Activated T-helper 2 cell treated with anti-CD3 and anti-CD28 coated beads, Interferon-gamma antibody, Interleukin-2, Interleukin-4, amounts not matched to agents 10 μg/mL and 5 μg/mL and 100 μg/mL, durations not matched to agents 14 hours and 24 hours and 36 hours (primary cell): ENCODE results near the gene AFAP1L2. TPM values are rescaled to one million over a fixed set of nuclear protein-coding genes. Genes with fewer than 3 reads are reported as not detected.

Source experiments
- DNase-seq: peaks from one replicate; pipeline ENCODE4 v3.0.0; 2021; ENCODE audit warnings: low spot score
- H3K27ac Mint-ChIP-seq: one replicate; pipeline ENCODE4 v1.8.0; 2021; ENCODE audit warnings: mixed read lengths
- H3K27me3 Mint-ChIP-seq: one replicate; pipeline ENCODE4 v1.8.0; 2021; ENCODE audit warnings: low read depth, mixed read lengths
- H3K36me3 Mint-ChIP-seq: one replicate; pipeline ENCODE4 v1.8.0; 2021; ENCODE audit warnings: low read depth, mixed read lengths
- H3K4me1 Mint-ChIP-seq: one replicate; pipeline ENCODE4 v1.8.0; 2021; ENCODE audit warnings: low read depth, mixed read lengths
- H3K4me3 Mint-ChIP-seq: one replicate; pipeline ENCODE4 v1.8.0; 2021; ENCODE audit warnings: low read depth, mild to moderate bottlenecking, moderate library complexity, mixed read lengths
- H3K9me3 Mint-ChIP-seq: one replicate; pipeline ENCODE4 v1.8.0; 2021; ENCODE audit warnings: mixed read lengths
- intact Hi-C: fragments of 100-400 bp; cut with micrococcal nuclease; formaldehyde crosslinking; loops from one replicate; pipeline ENCODE4 v1.15.1; 2023
- total RNA-seq: library from RNA; stranded (reverse); gene quantifications from 2 replicates; pipeline ENCODE4 v1.2.3, GENCODE V29; 2022

Gene AFAP1L2
- total RNA-seq, 1 donor from 2014 or later, result 3.5 TPM

GRCh38 chr10:114393482-114393881, 10.8 kb downstream of the AFAP1L2 start:
- Mint-ChIP-seq H3K4me1 (peaks cover 5% of the 10 kb centered on the region), H3K4me3 (no peak overlapping the region)

GRCh38 chr10:114392112-114392835, 12.0 kb downstream of the AFAP1L2 start:
- intact Hi-C loops, result no loop called here
- Mint-ChIP-seq H3K36me3 (peaks cover 4% of the 10 kb centered on the region), H3K4me3 (no peak overlapping the region), H3K27ac (no peak overlapping the region), H3K4me1 (peaks cover 14% of the 10 kb centered on the region), H3K9me3 (peaks cover 21% of the 10 kb centered on the region), H3K27me3 (peaks cover 23% of the 10 kb centered on the region)
- no peak for DNase-seq

More at GRCh38 chr10:114393482-114393881, 10.8 kb downstream of the AFAP1L2 start:
- H3K27me3 Mint-ChIP-seq, result peaks cover 29% of the 10 kb centered on the region
- intact Hi-C loops, result no loop called here
- DNase-seq, result no peak
- no peaks in the 10 kb centered on the region for H3K36me3 Mint-ChIP-seq
- H3K27ac Mint-ChIP-seq, result no peak overlapping the region
- H3K9me3 Mint-ChIP-seq, result peaks cover 16% of the 10 kb centered on the region

GRCh38 chr10:114391599-114391998, 12.7 kb downstream of the AFAP1L2 start:
- peaks cover 4% of the 10 kb centered on the region for H3K36me3 Mint-ChIP-seq
- peaks cover 17% of the 10 kb centered on the region for H3K27me3 Mint-ChIP-seq
- peaks cover 16% of the 10 kb centered on the region for H3K4me1 Mint-ChIP-seq
- no peak overlapping the region for H3K27ac Mint-ChIP-seq
- DNase-seq, result no peak
- no peak overlapping the region for H3K4me3 Mint-ChIP-seq
- H3K9me3 Mint-ChIP-seq, result peaks cover 21% of the 10 kb centered on the region
- intact Hi-C loops, result no loop called here

- intact Hi-C loops, result loop anchor here (5.0 kb wide), 2 partner anchors 37 to 52 kb away; no protein-coding TSS in a partner anchor
- Mint-ChIP-seq H3K27ac (no peak overlapping the region), H3K4me1 (peaks cover 16% of the 10 kb centered on the region), H3K36me3 (peaks cover 4% of the 10 kb centered on the region), H3K4me3 (no peak overlapping the region), H3K9me3 (peaks cover 21% of the 10 kb centered on the region), H3K27me3 (peaks cover 2% of the 10 kb centered on the region)
- no peak for DNase-seq
These were observed 14.9 kb downstream of the AFAP1L2 start for GRCh38 chr10:114389426-114389825.

- H3K9me3 Mint-ChIP-seq, result peaks cover 21% of the 10 kb centered on the region
- H3K27ac Mint-ChIP-seq, result peak overlapping the region; percentile 53
- no peaks in the 10 kb centered on the region for H3K27me3 Mint-ChIP-seq
- no peak for DNase-seq
- peaks cover 16% of the 10 kb centered on the region for H3K4me1 Mint-ChIP-seq
- intact Hi-C loops, result loop anchor here (5.0 kb wide), 2 partner anchors 36 to 51 kb away; no protein-coding TSS in a partner anchor
- H3K36me3 Mint-ChIP-seq, result peaks cover 4% of the 10 kb centered on the region
- H3K4me3 Mint-ChIP-seq, result no peak overlapping the region
These were observed 16.0 kb downstream of the AFAP1L2 start for GRCh38 chr10:114388275-114388674.

- Mint-ChIP-seq H3K4me3 (no peak overlapping the region), H3K9me3 (peaks cover 21% of the 10 kb centered on the region), H3K27ac (no peak overlapping the region), H3K27me3 (peaks cover 3% of the 10 kb centered on the region), H3K4me1 (peaks cover 16% of the 10 kb centered on the region), H3K36me3 (peaks cover 4% of the 10 kb centered on the region)
- no peak for DNase-seq
- intact Hi-C loops, result loop anchor here (5.0 kb wide), 2 partner anchors 35 to 50 kb away; no protein-coding TSS in a partner anchor
These were observed 16.5 kb downstream of the AFAP1L2 start for GRCh38 chr10:114387784-114388183.

GRCh38 chr10:114386452-114386851, 17.9 kb downstream of the AFAP1L2 start:
- no peak for DNase-seq
- Mint-ChIP-seq H3K27me3 (peaks cover 9% of the 10 kb centered on the region), H3K4me1 (peaks cover 16% of the 10 kb centered on the region), H3K4me3 (no peak overlapping the region), H3K36me3 (peaks cover 4% of the 10 kb centered on the region), H3K27ac (no peak overlapping the region), H3K9me3 (peaks cover 21% of the 10 kb centered on the region)
- intact Hi-C loops, result loop anchor here (5.0 kb wide), 2 partner anchors 34 to 49 kb away; no protein-coding TSS in a partner anchor

- Mint-ChIP-seq H3K4me1 (peaks cover 16% of the 10 kb centered on the region), H3K36me3 (peaks cover 4% of the 10 kb centered on the region), H3K4me3 (no peak overlapping the region), H3K27me3 (peaks cover 12% of the 10 kb centered on the region), H3K9me3 (peaks cover 17% of the 10 kb centered on the region), H3K27ac (no peak overlapping the region)
- intact Hi-C loops, result loop anchor here (5.0 kb wide), 2 partner anchors 33 to 48 kb away; no protein-coding TSS in a partner anchor
- no peak for DNase-seq
These were observed 18.7 kb downstream of the AFAP1L2 start for GRCh38 chr10:114385557-114385956.

GRCh38 chr10:114384601-114385000, 19.7 kb downstream of the AFAP1L2 start:
- Mint-ChIP-seq H3K27ac (no peak overlapping the region), H3K4me1 (peaks cover 16% of the 10 kb centered on the region), H3K27me3 (peaks cover 16% of the 10 kb centered on the region), H3K4me3 (no peak overlapping the region), H3K9me3 (peaks cover 13% of the 10 kb centered on the region), H3K36me3 (peaks cover 4% of the 10 kb centered on the region)
- DNase-seq, result no peak
- intact Hi-C loops, result no loop called here

GRCh38 chr10:114384181-114384580, 20.1 kb downstream of the AFAP1L2 start:
- intact Hi-C loops, result no loop called here
- no peak for DNase-seq
- peaks cover 12% of the 10 kb centered on the region for H3K9me3 Mint-ChIP-seq
- no peak overlapping the region for H3K4me3 Mint-ChIP-seq
- H3K27ac Mint-ChIP-seq, result no peak overlapping the region
- peaks cover 4% of the 10 kb centered on the region for H3K36me3 Mint-ChIP-seq
- H3K27me3 Mint-ChIP-seq, result peaks cover 16% of the 10 kb centered on the region
- peaks cover 16% of the 10 kb centered on the region for H3K4me1 Mint-ChIP-seq

GRCh38 chr10:114380797-114381196, 23.5 kb downstream of the AFAP1L2 start:
- no peak for DNase-seq
- Mint-ChIP-seq H3K4me3 (no peak overlapping the region), H3K27me3 (peaks cover 21% of the 10 kb centered on the region), H3K27ac (no peak overlapping the region), H3K9me3 (no peaks in the 10 kb centered on the region), H3K4me1 (no peaks in the 10 kb centered on the region), H3K36me3 (no peaks in the 10 kb centered on the region)
- intact Hi-C loops, result no loop called here

- intact Hi-C loops, result no loop called here
- no peak for DNase-seq
- peaks cover 21% of the 10 kb centered on the region for H3K27me3 Mint-ChIP-seq
- no peaks in the 10 kb centered on the region for H3K4me1 Mint-ChIP-seq
- no peaks in the 10 kb centered on the region for H3K36me3 Mint-ChIP-seq
- H3K27ac Mint-ChIP-seq, result no peak overlapping the region
- H3K4me3 Mint-ChIP-seq, result no peak overlapping the region
- H3K9me3 Mint-ChIP-seq, result no peaks in the 10 kb centered on the region
These were observed 24.2 kb downstream of the AFAP1L2 start for GRCh38 chr10:114380060-114380459.

- intact Hi-C loops, result no loop called here
- Mint-ChIP-seq H3K27me3 (peaks cover 21% of the 10 kb centered on the region), H3K9me3 (no peaks in the 10 kb centered on the region), H3K27ac (no peak overlapping the region), H3K36me3 (no peaks in the 10 kb centered on the region), H3K4me1 (no peaks in the 10 kb centered on the region), H3K4me3 (no peak overlapping the region)
- no peak for DNase-seq
These were observed 24.7 kb downstream of the AFAP1L2 start for GRCh38 chr10:114379631-114380041.
